Activated T-helper 1 cell treated with Interleukin-2 at 50 U/mL for 16 hours (primary cell): ENCODE results near the gene PCSK5.
"Not testable (repeated sequence)": the region's sequence is repeated elsewhere in the genome, so short reads cannot be mapped to it uniquely, and the experiment has no call there.

ENCODE experiments used
- DNase-seq: peaks from one replicate; pipeline ENCODE4 v3.0.0-alpha.2; 2020; ENCODE audit warnings: low read depth

Gene PCSK5

DNA sequence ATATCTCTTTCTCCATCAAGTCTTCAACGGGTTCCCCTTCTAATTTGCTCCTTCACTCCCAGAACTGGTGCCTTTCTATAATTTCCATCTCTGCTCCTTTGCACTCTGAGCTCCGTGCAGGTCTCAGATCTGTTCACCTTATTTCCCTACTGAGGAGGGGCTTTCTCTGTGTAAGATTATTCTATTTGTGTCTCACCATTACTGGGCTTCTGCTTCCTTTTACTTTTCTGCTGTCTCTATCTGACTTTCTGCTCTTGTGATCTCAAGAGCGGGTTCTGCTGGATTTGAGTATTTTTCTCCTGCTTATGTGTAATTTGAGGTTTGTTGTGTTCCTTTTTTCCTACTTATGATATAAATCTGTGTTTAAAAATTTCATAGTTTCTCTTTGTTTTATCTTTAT, 117.5 kb downstream of the PCSK5 start:
- no peak for DNase-seq

DNA sequence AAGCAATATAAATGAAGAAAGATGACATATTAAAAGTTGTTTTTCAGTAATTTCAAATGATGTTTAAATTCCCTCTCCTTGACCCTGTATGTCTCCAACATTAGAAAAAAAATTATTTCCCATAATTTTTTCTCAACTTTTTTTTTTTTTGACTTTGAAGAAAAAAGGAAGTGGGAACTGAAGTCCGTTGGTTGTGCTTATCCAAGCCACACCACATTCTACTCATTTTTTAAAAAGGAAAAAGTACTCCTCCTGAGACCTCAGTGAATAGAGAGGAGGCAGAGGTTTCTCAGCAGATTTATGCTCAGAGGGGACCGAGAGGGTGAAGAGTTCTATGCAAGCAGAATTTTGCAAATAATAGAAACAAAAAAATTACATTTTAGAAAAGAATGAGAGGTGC, 123.3 kb downstream of the PCSK5 start:
- no peak for DNase-seq

DNA sequence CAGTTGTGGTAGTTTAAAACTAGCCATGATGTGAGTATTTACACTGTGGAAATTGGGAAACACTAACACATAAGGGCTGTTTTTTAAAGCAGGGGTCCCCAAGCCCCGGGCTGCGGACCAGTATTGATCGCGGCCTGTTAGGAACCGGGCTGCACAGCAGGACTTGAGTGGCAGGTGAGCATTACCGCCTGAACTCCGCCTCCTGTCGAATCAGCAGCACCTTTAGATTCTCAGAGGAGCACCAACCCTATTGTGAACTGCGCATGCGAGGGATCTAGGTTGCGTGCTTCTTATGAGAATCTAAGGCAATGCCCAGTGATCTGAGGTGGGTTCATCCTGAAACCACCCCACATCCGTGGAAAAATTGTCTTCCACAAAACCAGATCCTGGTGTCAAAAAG, 127.8 kb downstream of the PCSK5 start:
- DNase-seq: no peak

DNA sequence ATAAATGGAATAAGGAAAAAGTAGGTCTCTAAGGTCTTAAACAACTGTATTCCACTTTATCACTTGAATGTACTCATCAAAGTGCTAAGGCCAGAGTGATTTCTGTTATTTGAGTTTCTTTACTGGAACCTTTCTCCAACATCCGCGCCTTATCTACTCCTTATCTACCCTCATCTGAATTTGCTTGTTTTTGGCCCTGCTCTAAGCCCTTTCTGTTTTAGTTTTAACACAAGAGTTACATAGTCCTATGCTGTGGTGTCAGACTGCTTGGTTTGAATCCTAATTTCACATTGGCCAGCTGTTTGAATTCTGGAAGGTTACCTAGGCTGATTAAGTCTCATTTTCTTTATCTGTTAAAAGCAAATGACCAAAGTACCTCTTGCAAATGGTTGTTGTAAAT, 128.3 kb downstream of the PCSK5 start:
- DNase-seq: no peak

DNA sequence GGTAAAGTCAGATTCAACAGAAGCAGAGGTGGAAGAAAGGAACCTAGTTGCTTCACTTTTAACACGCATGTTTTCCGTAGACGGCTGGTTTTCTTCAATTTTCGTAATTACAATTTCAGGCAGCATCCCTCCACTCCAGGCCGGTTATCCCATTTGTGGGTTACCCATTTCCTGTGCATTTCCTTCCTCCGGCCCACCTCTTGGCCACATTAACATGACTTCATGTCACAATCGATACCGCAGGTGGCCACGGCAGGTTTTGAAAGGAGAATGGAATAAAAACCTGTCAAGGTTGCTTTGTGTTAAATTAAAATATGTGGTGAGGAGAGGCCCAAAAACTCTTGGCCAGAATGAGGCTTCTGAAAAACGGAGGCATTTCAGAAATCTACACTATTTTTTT, 130.2 kb downstream of the PCSK5 start:
- DNase-seq: no peak

DNA sequence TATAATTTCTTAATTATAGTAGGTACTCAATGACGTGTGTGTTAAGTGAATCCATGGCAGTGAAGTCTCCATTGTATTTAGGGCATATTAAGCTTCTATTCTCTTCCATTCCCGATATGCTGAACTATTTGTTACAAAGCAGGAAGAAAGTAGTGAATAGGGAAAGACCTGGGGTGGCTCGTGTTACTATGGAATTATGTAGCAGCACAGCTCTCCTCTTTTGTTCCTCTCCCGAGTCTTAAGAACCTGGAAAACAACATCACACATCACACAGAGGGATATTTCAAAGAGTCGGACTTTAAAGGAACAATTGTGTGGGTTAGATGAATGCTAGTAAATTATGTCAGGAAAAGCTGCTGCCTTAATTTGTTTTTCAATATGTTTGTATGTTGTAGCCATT, 131.8 kb downstream of the PCSK5 start:
- no peak for DNase-seq

DNA sequence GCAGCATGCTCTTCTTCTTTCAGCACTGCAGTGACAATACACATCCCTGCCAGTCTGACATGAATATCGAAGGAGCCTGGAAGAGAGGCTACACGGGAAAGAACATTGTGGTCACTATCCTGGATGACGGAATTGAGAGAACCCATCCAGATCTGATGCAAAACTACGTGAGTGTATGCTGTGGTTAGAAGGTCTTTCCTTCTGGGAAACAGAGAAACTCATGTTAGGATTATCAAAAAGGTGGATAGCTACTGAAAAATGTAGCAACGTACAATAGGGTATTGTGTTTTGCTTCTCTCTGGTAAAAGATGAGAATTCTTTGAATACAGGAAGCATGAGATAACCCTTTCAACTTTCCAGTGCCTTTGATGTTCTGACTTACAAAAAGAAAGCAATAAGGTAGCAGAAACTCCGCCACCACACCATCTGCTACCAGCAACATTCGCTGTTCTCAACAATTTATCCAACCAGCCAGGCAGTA, 133.3 kb downstream of the PCSK5 start:
- DNase-seq: peak; percentile 10

DNA sequence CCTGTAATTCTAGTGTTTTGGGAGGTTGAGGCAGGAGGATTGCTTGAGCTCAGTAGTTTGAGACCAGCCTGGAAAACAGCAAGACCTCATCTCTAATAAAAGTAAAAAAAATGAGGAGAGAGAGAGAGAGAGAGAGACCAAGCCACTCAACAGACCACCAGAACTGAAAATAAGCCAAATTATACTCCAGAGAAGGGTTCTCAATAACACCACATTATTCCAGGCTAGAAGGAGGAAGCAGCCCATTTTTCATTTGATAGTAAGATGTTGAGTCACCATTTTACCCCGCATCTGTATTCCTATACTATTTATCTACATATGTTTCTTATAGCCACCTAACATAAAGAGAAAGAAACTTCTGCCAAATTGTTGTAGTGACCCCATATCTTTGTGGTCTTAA, 134.8 kb downstream of the PCSK5 start:
- DNase-seq: no peak

DNA sequence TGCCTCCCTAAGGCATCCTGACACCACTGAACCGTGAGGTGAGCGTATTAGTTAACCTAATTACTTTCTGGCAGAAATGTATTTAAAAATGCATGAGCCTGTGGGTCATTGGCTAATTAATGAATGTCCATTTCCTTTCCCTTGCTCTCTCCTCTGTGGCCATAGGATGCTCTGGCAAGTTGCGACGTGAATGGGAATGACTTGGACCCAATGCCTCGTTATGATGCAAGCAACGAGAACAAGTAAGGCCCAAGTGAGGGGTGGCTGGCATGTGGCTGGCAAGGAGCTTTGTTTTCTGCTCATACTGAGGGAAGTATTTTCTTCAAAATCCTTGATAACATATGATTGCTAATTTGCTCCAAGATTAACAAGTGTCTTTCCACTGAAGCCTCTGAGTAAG, 136.3 kb downstream of the PCSK5 start:
- DNase-seq: no peak

DNA sequence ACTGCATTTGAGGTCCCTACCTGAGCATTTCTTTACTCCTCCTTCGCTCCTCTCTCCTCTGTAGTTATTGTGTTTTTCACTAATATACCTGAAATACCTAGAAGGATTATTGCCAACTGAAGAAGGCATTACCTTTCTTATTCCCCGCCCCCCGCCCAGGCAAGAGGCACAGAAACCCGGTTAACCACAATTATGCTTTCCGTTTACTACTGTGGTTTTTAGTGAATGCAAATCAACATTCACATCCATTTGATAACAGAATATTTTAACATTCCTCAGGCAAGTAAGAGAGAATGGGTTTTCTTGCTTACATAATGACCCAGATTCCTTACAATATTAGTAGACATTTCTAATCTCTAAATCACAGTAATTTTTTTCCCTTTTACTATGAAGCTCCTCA, 136.9 kb downstream of the PCSK5 start:
- no peak for DNase-seq

DNA sequence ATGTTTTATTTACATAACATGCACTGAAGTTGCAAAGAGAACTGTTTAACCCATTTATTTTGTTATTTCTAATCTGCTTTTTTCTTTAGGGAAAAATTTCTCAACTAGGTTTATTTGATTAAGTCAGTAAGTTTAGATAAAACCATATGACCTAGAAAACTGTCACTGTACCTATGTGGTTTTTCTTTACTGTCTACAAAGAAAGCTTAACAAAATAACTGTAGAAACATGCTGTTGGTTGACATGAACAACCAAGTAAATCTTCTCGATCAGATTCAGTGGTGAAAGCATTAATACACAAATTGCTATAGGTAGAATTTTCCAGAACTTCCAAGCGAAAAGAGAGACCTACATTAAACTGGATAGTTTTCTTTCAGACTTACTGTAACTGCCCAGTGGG, 137.4 kb downstream of the PCSK5 start:
- no peak for DNase-seq

DNA sequence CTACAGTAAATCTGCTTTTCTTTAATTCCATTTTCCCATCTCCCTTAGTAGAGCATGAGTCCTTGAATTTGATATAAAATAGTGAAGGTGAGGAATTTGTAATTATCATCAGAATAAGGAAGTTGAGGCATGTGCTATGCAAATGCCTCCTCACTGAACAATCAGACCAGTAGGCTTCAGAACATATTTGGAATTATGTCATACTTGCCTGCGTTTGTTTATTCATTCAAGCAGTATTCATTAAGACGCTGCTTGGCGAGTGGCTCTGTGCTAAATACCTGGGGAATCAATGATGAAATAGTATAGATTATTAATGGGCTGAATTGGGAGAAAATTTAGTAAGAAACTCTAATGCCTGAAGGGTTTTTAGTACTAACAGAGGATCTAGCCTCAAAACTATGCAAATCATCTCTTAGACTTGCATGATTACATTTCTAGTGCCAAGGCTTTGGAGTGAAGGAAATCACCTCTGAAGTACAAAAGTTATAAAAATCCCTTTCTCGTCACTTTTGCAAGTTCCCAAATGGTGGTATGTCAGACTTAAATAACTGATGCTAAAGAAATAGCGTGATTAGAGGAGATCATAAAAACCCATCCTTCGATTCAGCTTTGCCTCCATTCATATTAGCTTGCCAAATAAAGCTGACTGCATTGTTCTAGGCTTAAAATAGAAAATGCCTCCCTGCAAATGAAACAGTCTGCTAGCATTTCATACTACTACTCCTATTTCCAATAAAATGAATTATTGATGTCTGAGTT, 141.7 kb downstream of the PCSK5 start:
- DNase-seq: no peak

DNA sequence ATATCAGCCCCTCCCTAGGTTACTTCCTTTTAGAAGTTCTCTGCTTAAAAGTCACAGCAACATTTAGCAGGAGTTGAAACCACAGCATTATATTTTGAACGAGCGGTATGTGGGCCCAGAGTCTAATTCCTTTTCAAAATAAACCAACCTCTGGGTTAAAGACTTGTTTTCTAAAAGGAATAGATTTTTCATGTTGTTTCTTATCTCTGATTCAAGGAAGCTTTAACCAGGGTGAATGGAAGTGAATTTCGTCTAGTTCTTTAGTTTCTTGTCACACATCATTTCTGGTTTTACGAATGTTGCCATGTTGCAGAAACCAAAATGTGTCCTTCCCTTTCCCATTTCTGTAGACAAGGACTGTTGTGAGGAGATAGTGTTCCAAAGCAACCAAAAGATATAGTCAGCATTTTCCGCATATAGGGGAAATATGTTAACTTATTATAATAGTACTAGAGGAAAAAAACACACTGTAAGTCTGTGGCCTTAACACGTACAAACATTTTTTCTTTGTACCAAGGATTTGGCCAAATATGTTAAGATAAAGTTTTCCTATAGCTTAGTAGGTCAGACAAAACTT, 142.4 kb downstream of the PCSK5 start:
- DNase-seq: no peak

DNA sequence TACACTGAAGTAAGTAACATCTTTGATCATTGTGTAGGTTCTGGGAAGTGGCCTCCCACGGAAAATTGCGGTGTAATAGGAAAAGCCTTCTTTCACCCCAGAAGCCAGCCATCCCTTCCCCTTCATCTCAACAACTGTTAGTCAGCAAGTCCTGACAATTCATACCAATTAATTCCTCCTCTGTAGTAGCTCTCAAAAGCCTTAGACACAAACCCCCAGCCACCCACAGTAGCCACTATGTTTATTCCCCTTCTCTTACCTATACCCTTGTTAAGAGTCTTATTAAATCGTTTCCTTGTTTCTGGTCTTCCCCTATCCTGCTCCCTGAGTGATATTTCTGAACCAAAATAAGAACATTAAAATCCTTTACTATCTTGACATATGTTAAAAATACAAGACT, 143.6 kb downstream of the PCSK5 start:
- no peak for DNase-seq

DNA sequence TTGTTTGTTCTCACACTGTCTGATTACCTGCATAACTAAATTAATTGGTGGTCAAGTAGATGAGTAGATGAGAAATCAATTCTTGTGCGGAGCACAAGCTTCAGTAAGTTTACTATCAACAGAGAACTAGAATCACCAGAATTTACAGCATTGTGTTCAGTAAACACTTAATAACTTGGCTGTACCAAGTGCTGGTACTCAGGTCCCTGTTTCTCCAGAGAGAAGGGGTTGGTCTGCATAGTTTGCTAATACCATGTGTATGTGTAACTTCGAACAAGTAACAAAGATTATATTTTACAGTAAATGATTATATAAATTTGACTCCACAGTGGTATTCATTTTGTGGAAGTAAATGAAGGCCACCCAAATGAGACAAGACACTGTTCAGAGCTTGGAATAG, 146.3 kb downstream of the PCSK5 start:
- no peak for DNase-seq

DNA sequence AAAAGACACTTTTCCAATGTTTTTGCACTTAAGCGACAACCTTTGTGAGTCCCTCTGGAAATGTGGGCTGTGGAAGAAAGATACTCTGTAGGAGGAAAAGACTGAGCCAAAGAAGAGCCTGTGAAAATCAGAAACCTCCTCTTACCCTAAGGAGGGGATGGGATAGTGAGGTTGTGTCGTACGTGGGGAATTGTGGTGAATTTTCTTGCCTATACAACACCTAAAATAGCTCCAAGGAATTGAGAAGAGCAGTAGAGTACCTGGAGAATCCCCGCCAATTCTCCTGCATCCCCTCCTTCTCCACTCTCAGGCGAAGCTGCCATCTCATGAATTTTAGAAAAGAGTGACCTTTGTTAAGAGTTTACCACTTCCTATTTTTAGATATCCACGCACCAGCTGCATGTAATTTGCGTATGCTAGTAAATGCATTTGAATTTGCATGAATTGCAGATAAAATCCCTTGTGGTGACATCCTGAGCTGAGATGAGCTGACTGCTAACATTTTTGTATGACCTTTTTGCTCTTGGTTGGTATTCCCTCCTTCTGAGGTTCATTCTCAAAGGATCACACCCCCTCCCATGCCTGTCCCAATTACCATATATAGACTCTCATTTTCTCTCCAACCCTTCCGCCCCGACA, 147.2 kb downstream of the PCSK5 start:
- no peak for DNase-seq

DNA sequence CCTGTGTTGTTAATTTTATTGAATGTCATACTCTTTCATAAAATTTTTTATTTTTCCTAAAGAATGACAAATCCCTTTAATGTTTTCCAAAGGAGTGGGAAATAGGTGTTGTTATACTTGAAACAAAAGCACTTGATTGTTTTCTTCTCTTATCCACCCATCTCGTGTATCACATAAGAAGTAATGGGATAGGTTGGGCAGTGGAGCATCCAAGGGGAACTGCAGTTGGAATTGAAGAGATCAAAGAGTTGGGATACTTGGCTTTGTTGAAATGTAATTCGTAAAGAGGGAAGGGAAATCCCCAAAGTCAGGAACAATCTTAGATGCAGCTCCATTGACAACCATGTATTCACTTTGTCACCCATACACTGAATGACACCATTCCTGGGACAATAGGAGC, 148.0 kb downstream of the PCSK5 start:
- DNase-seq: no peak

DNA sequence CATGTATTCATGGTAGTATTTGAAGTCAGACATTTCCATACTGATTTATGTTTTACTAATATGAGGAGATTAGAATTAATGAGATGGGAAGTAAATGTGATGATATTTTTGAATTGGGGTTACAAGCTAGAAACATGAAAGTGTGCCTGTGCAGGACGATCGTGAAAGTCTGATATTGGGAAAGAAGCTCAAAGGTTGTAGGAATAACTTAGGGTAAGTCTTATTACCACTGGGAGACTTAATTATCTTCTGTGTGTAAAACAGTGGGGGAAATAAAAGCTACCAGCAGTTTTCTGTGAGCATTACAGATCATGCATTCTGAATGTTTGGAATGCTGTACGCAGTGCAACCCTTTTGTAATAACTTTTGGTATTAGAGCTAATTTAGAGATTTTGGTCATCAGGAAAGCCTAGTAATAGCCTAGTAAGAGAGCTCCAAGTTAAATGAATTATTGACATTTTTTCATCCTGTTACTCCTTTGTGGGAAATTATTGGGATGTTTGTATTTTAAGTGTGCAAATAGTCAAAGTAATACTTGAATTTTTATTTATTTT, 153.9 kb downstream of the PCSK5 start:
- DNase-seq: no peak

DNA sequence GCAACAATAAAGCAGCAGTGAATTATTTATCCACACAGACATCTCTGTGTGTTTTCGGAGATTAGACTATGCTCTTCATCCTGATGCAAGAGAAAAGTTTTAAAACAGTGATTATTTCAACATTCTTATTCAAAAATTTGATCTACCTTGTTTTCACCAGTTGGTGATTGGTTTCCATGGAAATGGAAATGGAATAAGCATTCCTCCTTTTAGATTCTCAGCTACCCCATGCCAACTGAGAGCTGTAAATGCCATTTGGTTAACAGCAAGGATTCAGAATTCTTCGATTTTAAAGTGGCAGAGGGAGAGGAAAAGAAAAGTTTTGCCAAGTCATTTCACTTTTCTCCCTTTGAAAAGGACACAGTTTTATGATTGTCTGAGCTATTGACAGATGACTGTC, 154.7 kb downstream of the PCSK5 start:
- no peak for DNase-seq

DNA sequence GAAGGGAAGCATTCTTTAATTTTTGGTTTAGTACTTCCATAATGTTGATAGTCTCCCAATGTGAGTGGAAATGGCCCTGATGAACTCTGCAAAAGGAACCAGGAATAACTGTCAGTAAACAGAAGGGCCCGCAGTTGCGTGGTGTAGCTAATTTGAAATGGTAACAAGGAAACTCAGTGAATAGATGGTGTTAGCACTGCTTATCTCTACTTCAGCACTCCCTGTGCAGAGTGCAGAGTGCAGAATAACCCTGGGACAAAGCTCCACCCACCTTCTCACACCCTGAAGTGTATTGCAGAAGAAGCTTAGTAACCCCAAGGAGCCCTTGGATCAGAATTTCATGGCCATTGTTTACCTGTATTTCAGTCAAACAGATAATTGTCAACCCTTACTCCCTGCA, 158.9 kb downstream of the PCSK5 start:
- no peak for DNase-seq

DNA sequence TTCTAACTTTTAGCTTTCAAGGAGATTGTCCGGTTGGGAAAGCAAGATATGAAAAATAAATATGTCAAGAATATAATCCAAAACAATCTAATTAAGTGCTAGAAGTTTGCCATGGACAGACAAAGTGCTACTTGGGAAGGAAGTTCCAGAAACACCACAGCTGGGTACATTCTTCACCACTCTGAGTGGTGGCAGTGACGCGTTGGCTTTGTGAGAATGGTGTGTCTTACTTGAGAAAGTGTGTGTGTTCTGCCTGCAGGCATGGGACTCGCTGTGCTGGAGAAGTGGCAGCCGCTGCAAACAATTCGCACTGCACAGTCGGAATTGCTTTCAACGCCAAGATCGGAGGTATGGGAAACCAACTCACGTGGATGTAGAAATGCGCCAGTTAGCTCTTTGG, 177.2 kb downstream of the PCSK5 start:
- no peak for DNase-seq

DNA sequence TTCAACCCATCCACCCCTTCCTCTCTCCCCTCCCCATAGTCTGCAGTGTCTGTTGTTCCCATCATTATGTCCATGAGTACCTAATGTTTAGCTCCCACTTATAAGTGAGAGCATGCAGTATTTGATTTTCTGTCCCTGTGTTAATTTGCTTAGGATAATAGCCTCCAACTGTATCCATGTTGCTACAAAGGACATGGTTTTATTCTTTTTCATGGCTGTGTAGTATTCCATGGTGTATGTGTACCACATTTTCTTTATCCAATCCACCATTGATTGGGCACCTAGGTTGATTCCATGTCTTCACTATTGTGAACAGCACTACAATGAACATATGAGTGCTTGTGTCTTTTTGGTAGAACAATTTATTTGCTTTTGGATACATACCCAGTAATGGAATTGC, 187.1 kb downstream of the PCSK5 start:
- DNase-seq: no peak

DNA sequence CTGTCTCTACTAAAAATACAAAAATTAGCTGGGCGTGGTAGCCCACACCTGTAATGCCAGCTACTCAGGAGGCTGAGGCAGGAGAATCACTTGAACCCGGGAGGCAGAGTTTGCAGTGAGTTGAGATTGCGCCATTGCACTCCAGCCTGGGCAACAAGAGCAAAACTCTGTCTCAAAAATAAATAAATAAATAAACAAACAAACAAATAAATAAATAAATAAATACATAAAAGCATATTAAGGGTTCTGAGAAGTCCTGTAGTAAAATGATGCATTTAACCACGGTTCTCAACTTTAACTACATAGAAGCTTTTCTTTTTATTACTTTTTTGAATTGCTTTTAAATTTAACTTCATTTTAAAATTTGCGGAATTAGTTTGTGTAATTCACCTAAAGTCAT, 190.8 kb downstream of the PCSK5 start:
- not testable (repeated sequence) for DNase-seq
